ENCODE data around the gene CHD8. TPM values are rescaled to one million over a fixed set of nuclear protein-coding genes. Genes with fewer than 3 reads are reported as not detected.

Gene CHD8
- total and polyA plus RNA-seq, 2 of the 4 experiments (the other 2 are of a cell fraction): 32.1 to 55.0 TPM

DNA sequence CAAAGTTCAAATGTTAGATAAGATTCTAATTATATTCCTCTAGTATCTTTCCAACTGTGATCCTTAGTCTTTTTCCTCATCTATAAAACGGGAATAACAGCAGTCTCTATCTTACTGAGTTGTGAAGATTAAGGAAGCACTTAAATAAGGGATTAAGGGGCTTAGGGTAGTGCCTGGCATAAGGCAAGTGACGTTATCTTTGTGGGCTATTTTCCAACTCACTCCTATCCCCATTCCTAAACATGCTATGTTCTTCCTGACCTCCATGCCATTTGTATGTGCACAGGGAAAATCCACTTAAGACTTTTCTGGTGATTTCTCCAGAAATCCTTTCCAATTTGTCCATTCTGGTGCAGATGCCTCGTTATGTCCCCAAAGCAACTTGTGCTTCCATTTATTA is 105.4 kb downstream of the CHD8 start:
- dilution Hi-C loops (cut with HindIII; ENCODE audit: low sequenced_read_pairs, unreplicated experiment) (no loop called here), in situ Hi-C loops (cut with MboI; ENCODE audit: low sequenced_read_pairs) (no loop called here), intact Hi-C loops (cut with micrococcal nuclease) (no loop called here)
- Histone ChIP-seq H3K9ac (ENCODE audit: low read depth, low read length) (no peak overlapping the region), H4K20me1 (ENCODE audit: insufficient read depth, low read length) (no peaks in the 10 kb centered on the region; the same call in 1 of the 2 replicates), H4K91ac (ENCODE audit: insufficient read depth, low read depth, low read length) (no peak overlapping the region), H3K56ac (ENCODE audit: extremely low read depth, insufficient read depth, low read length) (no peak overlapping the region), H2BK120ac (ENCODE audit: low read depth, low read length) (no peak overlapping the region), H3K4me1 (ENCODE audit: control insufficient read depth, insufficient read depth, low read length) (0 out of 2 replicates have a peak, but pooled peaks cover 2% of the 10 kb centered on the region), H3K4me3 (ENCODE audit: insufficient read depth, low read depth, low read length) (no peak overlapping the region), H4K8ac (ENCODE audit: low read depth in 2 of 2, low read length in 2 of 2) (no peak overlapping the region), H2AK5ac (ENCODE audit: low read depth, low read length) (no peak overlapping the region), H3K36me3 (ENCODE audit: control insufficient read depth, insufficient read depth, low read length) (peaks cover 27% of the 10 kb centered on the region), H2BK5ac (ENCODE audit: low read depth, low read length, poor library complexity, severe bottlenecking) (no peak overlapping the region), H3K23ac (ENCODE audit: low read depth, low read length) (no peak overlapping the region), H3K4me2 (ENCODE audit: low read depth, low read length) (no peak overlapping the region), H2AFZ (replicated peaks; ENCODE audit: low read length, poor library complexity) (no peak overlapping the region), H3K9me1 (ENCODE audit: insufficient read depth, low read length) (0 out of 2 replicates have a peak, but pooled peaks cover 3% of the 10 kb centered on the region), H2AK9ac (replicated peaks; ENCODE audit: low read depth, low read length, poor library complexity) (no peak overlapping the region), H3K79me1 (ENCODE audit: low read depth in 1 of 2, low read length in 2 of 2) (no peaks in the 10 kb centered on the region; a peak in 1 of 4 replicates), H3K4ac (ENCODE audit: low read depth, low read length) (no peak overlapping the region), H3K18ac (ENCODE audit: low read depth, low read length) (no peak overlapping the region), H3K9me3 (ENCODE audit: control insufficient read depth, insufficient read depth, low read length) (no peaks in the 10 kb centered on the region), H2BK20ac (ENCODE audit: low read depth, low read length) (no peak overlapping the region), H3K14ac (replicated peaks; ENCODE audit: low read depth, low read length) (no peak overlapping the region), H2BK15ac (ENCODE audit: low read depth, low read length) (no peak overlapping the region), H4K5ac (ENCODE audit: low read depth, low read length) (no peak overlapping the region), H3K27ac (ENCODE audit: insufficient read depth, low read length) (no peak overlapping the region), H3K27me3 (ENCODE audit: control insufficient read depth, insufficient read depth, low read length) (no peaks in the 10 kb centered on the region)
- BruUV-seq (replicated peaks): no TSS peak
- POLR2A ChIA-PET (ENCODE audit: unreplicated experiment): no interaction called here
- ATAC-seq (ENCODE audit: low read depth) (no peak), DNase-seq (no peak)
- CTCF ChIA-PET: no interaction called here
- WGBS, 2 experiments (ENCODE audit: extremely low coverage in 2 of 2, insufficient read length in 1 of 2): no CpG with 5 or more reads among the region's 3 CpGs
- no peak for TF ChIP-seq MAFK (IDR thresholded peaks at IDR 0.05; ENCODE audit: low read depth, low read length)

All from IMR-90 (cell line).